Activated naive CD8-positive, alpha-beta T cell treated with anti-CD3 and anti-CD28 coated beads, Interleukin-2, amount 10 ng/mL, durations not matched to agents 7 days and 5 days (primary cell): ENCODE data around the gene PANK3. TPM values are rescaled to one million over a fixed set of nuclear protein-coding genes. Genes with fewer than 3 reads are reported as not detected.
A peak's percentile ranks its signal among the peaks of the same experiment; 100 is the strongest.

Source experiments
- ATAC-seq: fragments of 150-1000 bp; cut with Tn5 transposase; one replicate; pipeline ENCODE4 v1.10.0; 2021; ENCODE audit warnings: low read depth, moderate library complexity
- POLR2A ChIA-PET: fragments of 350-600 bp; sonication (Branson Sonifier 250); formaldehyde crosslinking; loops from one replicate; lab custom pipeline; 2021; ENCODE audit warnings: antibody characterized with exemption; lab: Charles Lee
- DNase-seq: peaks from one replicate; pipeline ENCODE4 v3.0.0; 2021
- H3K27ac Mint-ChIP-seq: one replicate; pipeline ENCODE4 v1.8.0; 2022; ENCODE audit warnings: mild to moderate bottlenecking, mixed read lengths
- H3K27me3 Mint-ChIP-seq: one replicate; pipeline ENCODE4 v1.8.0; 2022; ENCODE audit warnings: mild to moderate bottlenecking, moderate library complexity, mixed read lengths
- H3K36me3 Mint-ChIP-seq: one replicate; pipeline ENCODE4 v1.8.0; 2021; ENCODE audit warnings: mild to moderate bottlenecking, mixed read lengths
- H3K4me1 Mint-ChIP-seq: one replicate; pipeline ENCODE4 v1.8.0; 2021; ENCODE audit warnings: mixed read lengths
- H3K4me3 Mint-ChIP-seq: one replicate; pipeline ENCODE4 v1.8.0; 2022; ENCODE audit warnings: mild to moderate bottlenecking, moderate library complexity, mixed read lengths
- H3K9me3 Mint-ChIP-seq: one replicate; pipeline ENCODE4 v1.8.0; 2021; ENCODE audit warnings: mixed read lengths
- microRNA-seq: library from miRNA; unstranded; fragments of <30 nt; microRNA quantifications from one replicate; pipeline ENCODE4 v1.2.0, GENCODE V29; 2022
- total RNA-seq, 2 experiments: library from RNA; stranded (reverse); gene quantifications; one replicate each; pipeline ENCODE4 v1.2.3, GENCODE V29; 2021

Gene PANK3
- total RNA-seq, 2 experiments from 2014 or later: 51.3 to 52.2 TPM

GRCh38 chr5:168528521-168529373 is 50.4 kb downstream of the PANK3 start, which contains the start of gene FBLL1:
Gene FBLL1 (plus strand): TSS chr5:168529305. CDS start chr5:168529505, 200 bp downstream.
- peak; percentile 57 for DNase-seq
- no peaks in the 10 kb centered on the region for H3K36me3 Mint-ChIP-seq
- no peak for ATAC-seq
- H3K27me3 Mint-ChIP-seq: peaks cover 38% of the 10 kb centered on the region
- POLR2A ChIA-PET: no interaction called here
- peak within 1 kb of the TSS; percentile 62 for H3K4me3 Mint-ChIP-seq
- peaks cover 4% of the 10 kb centered on the region for H3K4me1 Mint-ChIP-seq
- no peak within 1 kb of the TSS for H3K27ac Mint-ChIP-seq
- H3K9me3 Mint-ChIP-seq: no peaks in the 10 kb centered on the region

- no peak overlapping the region for H3K27ac Mint-ChIP-seq
- ATAC-seq (no peak), DNase-seq (no peak)
- no peak overlapping the region for H3K4me3 Mint-ChIP-seq
- H3K4me1 Mint-ChIP-seq: peaks cover 4% of the 10 kb centered on the region
- peaks cover 38% of the 10 kb centered on the region for H3K27me3 Mint-ChIP-seq
- peaks cover 4% of the 10 kb centered on the region for H3K36me3 Mint-ChIP-seq
- H3K9me3 Mint-ChIP-seq: no peaks in the 10 kb centered on the region
- POLR2A ChIA-PET: no interaction called here
These were observed 51.3 kb downstream of the PANK3 start for GRCh38 chr5:168527756-168528295.

GRCh38 chr5:168525856-168526255 is 53.3 kb downstream of the PANK3 start:
- H3K4me1 Mint-ChIP-seq: peaks cover 4% of the 10 kb centered on the region
- no peak overlapping the region for H3K27ac Mint-ChIP-seq
- ATAC-seq (no peak), DNase-seq (no peak)
- peaks cover 26% of the 10 kb centered on the region for H3K27me3 Mint-ChIP-seq
- H3K4me3 Mint-ChIP-seq: no peak overlapping the region
- H3K9me3 Mint-ChIP-seq: no peaks in the 10 kb centered on the region
- POLR2A ChIA-PET: interaction anchor here (0.7 kb wide), 1 partner anchor 360 kb away, joined by 3 read pairs; no protein-coding TSS in a partner anchor
- peaks cover 6% of the 10 kb centered on the region for H3K36me3 Mint-ChIP-seq

- H3K27ac Mint-ChIP-seq: no peak overlapping the region
- peaks cover 68% of the 10 kb centered on the region for H3K36me3 Mint-ChIP-seq
- POLR2A ChIA-PET: no interaction called here
- peaks cover 2% of the 10 kb centered on the region for H3K9me3 Mint-ChIP-seq
- H3K4me3 Mint-ChIP-seq: no peak overlapping the region
- no peaks in the 10 kb centered on the region for H3K4me1 Mint-ChIP-seq
- ATAC-seq (no peak), DNase-seq (no peak)
- H3K27me3 Mint-ChIP-seq: no peaks in the 10 kb centered on the region
These were observed 65.2 kb downstream of the PANK3 start for GRCh38 chr5:168513861-168514428.

- no peak overlapping the region for H3K27ac Mint-ChIP-seq
- POLR2A ChIA-PET: no interaction called here
- H3K27me3 Mint-ChIP-seq: no peaks in the 10 kb centered on the region
- H3K4me1 Mint-ChIP-seq: no peaks in the 10 kb centered on the region
- DNase-seq (no peak), ATAC-seq (no peak)
- H3K36me3 Mint-ChIP-seq: peaks cover 23% of the 10 kb centered on the region
- no peak overlapping the region for H3K4me3 Mint-ChIP-seq
- H3K9me3 Mint-ChIP-seq: no peaks in the 10 kb centered on the region
These were observed 76.5 kb downstream of the PANK3 start for GRCh38 chr5:168502563-168503237.

Small RNAs within 50 kb of the gene (microRNA-seq; reads per million reads assigned to microRNA genes)
- gene MIR103A1 (not detected), gene MIR103B1 (not detected)

Other genes with a start within 250 kb of the PANK3 start
- gene RARS1, start 92.9 kb downstream of the PANK3 start, total RNA-seq: 10 to 100 TPM; 69.9 to 71.4 TPM
- not detected for gene FBLL1, start 50.1 kb downstream of the PANK3 start, total RNA-seq